HG02884 (cell line): ENCODE results near the gene RBM33.

ENCODE experiments used
- ATAC-seq: cut with Tn5 transposase; IDR thresholded peaks from one replicate; pipeline ENCODE4 v1.9.1; 2021; ENCODE audit warnings: mild to moderate bottlenecking, moderate library complexity; ENCODE audit not compliant: unreplicated experiment

The RBM33 gene

DNA sequence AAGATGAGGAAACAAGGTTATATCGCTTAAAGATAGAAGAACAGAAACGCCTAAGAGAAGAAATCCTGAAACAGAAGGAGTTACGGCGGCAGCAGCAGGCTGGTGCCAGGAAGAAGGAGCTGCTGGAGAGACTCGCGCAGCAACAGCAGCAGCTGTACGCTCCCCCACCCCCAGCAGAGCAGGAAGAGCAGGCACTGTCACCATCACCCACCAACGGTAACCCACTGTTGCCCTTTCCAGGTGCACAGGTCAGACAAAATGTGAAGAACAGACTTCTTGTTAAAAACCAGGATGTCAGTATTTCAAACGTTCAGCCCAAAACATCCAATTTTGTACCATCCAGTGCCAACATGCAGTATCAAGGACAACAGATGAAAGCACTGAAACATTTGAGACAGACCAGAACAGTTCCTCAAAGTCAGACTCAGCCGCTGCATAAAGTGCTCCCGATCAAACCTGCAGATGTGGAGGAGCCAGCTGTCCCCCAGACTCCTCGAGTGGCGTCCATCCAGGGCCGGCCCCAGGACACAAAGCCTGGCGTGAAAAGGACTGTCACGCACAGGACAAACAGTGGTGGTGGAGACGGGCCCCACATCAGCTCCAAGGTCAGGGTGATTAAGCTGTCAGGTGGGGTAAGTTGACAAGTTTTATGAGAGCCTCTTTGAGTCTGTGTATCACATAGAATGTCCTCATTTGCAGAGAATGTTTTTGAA, 100.7 kb downstream of the RBM33 start:
- no peak for ATAC-seq

DNA sequence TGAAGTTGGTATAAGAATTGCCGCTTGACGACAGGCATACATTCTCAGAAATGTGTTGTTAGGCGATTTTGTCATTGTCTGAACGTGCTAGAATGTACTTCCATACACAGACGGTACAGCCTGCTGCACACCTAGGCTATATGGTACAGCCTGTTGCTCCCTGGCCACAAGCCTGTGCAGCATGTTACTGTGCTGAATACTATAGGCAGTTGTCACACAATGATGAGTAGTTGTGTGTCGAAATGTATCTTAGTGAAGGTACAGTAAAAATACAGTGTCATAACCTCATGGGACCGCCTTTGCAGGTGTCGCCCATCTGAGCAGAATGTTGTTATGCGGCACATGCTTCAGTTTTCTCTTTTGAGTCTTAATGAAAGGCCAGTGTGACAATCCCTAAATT, 101.3 kb downstream of the RBM33 start:
- ATAC-seq: peak; percentile 12

DNA sequence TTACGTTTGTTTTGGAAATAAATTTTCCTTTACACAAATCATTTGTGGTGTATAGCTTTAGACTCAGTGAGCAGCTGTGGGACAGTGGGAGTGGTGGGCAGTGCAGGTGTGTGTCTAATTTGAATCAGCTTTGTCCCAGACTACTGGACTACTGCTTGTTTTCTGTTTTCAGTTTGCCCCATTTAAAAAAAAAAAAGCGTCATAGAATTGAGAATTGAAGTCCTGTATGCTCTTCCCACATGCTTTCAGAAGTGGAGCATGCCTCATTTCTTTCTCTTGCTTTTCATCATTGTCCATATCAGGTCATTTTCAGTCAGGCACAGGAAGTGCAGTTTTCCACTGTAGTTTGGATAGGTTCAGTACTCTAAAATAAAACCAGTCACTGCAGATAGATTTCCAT, 101.7 kb downstream of the RBM33 start:
- peak; percentile 79 for ATAC-seq

DNA sequence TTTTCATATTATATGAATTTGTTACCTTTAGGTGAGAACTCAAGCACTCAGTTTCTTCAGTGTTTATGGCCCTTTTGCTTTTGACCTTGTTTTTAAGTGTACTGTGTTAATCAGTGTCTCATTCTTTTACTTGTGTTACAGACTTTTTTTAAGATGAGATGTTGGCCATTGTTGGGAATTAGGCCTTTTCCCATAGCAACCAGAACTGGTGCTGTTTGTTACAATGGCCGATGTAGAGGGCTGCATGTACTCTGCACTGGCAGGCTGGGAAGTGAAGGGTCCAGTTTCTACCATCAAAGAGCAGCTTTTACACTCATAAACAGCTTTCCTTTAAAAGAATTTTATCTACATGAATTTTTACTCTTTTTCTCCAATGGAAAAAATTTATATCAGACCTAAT, 102.7 kb downstream of the RBM33 start:
- ATAC-seq: no peak

DNA sequence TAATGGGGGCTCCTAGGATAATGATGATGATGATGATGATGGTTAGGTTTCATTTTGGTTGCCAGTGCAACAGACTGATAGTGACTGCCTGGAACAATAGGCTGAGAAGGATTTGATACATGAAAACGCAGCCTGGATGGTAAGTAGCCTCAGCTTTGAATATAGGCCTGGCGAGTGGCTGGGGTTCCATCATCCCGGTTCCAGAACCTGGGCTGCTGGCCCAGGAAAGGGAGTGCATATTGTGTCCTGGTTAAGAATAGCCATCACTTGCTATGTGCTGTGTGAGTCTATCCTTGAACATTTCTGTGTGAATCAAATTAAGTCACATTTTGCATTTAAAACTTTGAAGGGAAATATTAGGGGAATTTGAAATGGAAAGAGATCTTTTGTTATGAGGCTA, 105.1 kb downstream of the RBM33 start:
- ATAC-seq: no peak

DNA sequence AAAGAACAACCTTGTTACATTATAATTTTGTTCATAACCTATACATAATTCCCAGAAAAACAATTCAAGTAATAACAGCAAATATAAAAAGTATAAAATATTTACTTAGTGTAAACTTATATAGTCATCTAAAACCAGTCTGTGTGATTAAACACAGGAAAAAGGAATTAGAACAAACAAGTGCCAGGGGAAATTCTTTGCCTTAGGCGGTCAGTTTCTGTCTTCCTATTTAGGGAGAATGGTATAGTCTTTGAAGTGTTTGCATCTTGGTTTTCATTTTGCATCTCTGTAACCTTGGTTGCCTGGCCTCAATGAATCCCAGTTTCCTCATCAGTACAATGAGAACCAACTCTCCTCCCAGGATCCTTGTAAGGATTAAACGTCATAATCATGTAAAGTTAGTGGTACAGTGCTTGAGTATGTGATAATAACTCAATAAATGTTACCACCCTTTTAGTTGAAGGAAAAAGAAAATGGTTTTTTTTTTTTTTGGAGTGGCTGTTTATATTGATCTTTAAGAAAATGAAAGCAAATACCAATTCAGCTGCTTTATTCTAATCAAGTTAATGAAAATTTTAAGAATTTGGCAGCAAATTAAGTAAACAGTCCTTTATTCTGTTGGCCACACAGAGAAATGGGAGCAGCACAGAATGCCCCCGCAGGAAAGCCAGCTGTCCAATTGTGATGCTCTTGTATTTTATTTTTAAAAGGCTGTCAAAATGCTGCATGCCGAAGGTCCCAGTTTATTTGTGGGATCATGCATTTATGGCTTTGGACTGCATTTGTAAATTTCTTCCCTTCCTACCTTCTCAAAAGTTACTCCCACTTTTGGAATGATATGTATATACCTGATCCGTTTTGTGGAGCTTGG, 106.0 kb downstream of the RBM33 start:
- no peak for ATAC-seq

DNA sequence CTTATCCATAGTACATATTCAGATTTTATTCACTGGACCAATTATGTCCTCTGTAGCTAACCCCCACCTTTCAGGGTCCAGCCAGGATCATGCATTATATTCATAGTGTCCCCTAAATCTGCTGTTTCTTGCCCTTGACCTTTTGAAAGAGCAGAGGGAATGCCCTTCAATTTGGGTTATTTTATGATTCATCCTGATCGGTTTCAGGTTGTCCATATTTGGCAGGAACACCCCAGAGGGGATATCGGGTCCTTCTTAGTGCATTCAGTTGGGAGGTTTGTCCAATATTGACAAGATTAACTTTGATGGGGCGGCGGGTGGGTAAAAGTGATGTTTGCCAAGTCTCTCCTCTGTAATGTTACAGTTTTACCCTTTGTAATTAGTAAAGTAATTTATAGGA, 106.9 kb downstream of the RBM33 start:
- no peak for ATAC-seq

DNA sequence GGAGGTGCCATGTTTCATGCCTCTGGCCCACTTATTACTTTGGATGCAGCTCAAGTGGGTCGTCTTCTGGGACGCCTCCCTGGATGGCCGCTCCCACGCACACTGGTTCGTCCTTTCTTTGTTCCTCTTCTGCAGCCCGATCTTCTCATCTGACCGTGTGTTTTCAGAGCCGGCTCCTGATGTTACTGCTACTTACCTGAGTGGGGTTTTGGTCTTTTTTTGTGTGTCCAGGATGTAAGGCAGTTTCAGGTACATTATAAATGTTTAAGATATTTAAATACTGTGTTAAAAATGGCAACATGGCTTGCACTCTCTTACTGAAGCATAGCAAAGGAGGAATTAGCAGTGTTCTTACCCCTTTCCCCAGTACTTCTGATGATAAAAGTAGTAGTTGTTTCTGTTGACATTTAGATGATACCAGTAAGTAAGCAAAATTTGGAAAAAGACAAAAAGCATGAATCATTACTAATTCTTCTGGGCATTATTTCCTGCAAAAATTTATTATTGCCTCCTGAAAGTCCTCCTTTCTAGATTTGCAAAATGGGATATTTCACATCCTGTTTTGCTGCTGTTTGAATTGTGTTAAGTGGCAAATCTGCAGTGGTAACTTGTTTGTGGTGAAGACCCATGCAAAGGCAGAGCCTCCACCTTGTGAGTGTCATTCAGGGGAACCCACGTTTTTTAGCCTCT, 108.4 kb downstream of the RBM33 start:
- peak; percentile 57 for ATAC-seq

DNA sequence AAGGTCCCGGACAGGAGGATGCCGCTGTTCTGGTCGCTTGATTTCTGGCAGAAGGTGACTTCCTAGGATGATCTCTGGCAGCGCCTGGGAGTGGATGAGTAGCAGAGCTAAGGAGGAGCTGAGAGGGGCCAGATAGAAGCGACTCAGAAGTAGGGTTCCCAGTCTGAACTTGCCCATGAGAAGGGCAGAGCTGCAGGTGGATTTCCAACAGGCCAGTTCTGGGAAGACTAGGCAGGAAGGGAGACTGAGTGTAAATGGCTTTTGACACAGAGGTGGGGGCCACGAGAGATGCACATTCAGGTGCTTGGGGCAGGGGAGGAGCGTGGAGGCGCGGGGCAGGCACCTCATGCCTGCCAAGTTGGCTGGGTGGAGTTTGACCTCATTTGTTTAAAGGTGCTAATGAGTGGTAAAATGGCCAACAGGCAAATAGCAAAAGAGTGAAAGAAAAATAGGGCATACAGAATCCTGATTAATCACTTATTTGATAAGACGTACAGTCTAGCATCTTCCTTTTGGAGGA, 109.0 kb downstream of the RBM33 start:
- ATAC-seq: no peak

DNA sequence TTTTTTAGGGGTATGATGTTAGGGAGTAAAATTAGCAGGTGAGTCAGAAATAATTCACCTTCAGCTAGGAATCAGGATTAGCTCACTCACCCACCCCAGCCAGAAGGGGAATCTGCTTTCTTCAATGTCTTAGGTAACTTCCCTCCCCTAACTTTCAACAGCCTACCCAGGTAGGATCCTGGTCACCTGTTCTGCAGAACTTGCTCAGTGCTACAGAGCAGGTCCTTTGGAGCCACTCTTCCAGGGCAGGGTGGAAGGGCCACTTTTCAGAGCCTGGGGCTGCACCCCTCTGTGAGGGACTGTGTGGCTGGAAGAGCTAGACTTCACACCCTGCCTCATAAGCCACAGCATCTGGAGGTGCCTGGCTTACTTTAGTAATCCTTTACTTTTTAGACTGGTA, 109.7 kb downstream of the RBM33 start:
- ATAC-seq: no peak

DNA sequence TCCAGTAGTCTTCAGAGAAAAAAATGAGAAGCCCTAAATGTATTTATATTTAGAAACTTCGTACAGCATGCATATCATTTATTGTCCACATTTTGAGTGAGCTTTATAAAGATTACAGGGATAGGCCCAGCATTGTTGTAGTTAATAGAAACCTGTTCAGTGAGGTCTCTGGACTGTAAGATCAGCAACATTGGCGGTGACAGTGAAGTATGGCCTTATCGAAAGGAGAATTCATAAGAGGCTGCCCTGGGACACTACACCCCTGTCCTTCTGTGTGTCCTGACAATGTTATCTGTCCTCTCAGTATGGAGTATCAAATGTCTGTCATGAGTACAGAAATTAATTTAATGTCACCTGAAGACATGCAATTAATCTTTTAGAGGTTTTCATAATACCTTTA, 110.6 kb downstream of the RBM33 start:
- no peak for ATAC-seq

DNA sequence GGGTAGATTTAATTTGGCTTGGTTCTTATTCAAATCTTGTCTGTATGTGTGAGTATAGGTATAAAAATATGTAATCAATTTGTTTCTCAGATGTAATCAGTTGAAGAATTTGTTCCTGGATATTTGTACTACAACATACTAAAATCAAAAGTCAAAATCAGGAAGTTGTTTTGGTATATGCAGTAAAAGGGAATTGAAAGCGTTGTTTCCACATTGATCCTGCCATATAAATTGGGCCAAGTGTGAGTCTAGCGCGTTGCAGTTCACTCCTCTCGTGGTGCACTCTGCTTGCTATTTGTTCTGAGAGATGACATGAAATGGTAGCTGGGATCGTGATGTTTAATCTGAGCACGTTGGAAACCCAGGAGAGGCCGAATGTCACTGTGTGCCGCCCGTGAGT, 111.9 kb downstream of the RBM33 start:
- no peak for ATAC-seq

DNA sequence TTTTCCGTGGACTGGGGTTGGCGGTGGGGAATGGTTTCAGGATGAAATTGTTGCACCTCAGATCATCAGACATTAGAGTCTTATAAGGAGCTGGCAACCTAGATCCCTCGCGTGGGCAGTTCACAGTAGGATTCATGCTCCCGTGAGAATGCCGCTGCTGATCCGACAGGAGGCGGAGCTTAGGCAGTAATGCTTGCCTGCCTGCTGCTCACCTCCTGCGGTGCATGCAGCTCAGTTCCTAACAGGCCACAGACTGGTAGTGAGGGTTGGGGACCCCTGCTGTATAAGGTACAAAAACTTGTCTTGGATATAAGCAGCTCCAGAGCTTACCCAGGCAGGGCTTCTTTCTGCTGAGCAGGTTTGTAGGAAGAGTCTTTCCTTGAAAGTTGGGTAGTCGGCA, 113.9 kb downstream of the RBM33 start:
- ATAC-seq: no peak

DNA sequence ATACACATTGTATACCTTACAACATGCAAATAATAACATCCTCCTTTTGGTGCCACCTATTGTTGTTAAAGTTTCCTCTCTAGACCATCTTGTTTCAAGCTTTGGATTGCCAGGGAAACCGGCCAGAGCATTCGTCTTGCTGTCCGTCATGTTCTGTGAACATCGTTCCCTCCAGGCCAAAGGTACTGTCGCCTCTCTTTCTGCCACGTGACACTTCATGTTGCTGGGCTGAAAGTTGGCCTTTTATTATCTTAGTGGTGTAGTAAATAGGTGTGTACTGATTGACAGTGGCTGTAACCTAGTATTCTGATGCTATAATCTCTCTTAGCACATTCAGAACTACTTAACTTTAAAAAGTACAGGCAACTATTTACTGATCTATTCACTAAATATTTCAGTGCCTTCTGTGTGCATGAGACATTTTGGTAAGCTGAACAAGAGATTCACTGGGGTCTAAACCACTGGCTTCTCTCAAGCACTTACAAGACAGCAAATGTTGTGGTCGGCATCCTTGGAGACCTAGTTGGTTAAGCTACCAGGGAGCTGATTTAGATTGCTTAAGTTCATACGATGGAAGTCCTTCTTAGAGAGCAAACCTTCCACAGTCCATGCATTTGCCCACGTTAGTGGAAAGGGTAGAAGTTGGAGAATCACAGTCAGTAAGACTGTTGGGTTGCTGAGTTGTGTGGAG, 115.4 kb downstream of the RBM33 start:
- ATAC-seq: no peak

DNA sequence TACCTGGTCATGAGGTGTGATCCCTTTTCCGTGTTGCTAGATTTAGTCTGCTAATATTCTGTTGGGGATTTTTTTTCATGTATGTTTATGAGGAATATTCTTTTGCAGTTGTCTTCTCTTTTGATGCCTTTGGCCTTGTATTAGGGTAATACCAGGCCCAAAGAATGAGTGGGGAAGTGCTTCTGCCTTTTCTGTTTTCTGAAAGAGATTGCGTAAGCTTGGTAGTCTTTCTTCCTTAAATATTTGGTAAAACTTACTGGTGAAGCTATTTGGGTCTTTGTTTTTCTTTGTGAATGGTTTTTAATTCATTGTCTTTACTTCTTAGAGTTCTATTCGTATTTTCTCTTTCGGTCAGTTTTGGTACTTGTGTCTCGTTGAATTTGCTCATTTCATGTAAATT, 116.7 kb downstream of the RBM33 start:
- no peak for ATAC-seq

DNA sequence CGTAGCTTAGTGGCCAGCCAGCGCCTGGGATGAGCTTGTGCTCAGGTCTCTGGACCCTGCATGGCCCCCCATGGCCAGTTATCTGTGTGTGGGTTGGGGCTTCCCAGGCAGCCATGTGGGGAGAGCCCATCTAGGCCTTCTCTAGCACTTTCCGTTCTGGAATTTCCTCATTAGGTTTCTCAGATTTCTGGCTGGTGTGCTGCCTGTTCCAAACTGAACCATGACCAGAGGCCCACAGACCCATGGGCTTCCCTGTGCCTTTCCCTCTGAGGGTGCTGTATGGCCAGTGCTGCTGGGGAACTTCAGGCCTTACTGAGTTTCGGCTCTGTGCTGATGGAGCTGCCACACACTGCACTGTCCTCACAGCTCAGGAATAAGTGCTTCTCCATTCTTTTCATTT, 117.6 kb downstream of the RBM33 start:
- ATAC-seq: no peak

DNA sequence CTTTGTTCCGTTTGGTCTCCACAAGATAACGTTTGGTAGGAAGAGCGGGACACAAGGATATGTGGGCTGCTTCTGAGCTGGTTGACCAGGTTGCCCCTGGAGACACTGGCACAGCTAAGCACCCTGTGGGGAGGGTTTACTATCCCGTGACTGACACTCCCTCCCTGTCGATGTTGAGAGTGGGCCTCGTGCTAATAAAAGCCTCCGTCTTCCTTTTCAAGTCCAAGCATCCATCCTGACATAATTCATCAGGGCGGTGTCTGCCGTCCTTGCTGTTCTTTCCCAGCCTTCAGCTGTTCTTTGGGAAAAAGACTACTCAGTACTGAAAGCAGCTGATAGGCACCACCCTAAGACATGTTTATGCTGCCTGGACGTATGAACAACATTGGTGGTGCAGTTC, 118.2 kb downstream of the RBM33 start:
- ATAC-seq: no peak

DNA sequence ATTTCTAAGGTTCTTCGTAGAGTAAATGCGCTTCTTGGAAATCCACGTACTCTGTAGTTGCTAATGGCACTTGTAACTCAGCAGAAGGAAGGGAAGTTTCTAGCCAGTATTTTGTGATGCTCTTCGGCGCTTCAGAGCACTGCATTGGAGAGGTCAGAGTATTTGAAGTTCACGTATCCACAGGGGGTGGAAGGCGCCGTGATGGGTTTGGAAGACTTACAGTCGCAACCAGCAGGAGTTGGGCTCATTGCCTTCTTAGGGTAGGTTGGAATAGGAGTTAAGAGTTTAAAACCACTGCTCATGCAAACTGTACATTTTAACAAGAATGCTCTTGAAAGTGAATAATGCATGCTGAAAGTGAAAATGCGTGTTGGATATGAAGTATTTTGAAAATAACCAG, 118.7 kb downstream of the RBM33 start:
- no peak for ATAC-seq

DNA sequence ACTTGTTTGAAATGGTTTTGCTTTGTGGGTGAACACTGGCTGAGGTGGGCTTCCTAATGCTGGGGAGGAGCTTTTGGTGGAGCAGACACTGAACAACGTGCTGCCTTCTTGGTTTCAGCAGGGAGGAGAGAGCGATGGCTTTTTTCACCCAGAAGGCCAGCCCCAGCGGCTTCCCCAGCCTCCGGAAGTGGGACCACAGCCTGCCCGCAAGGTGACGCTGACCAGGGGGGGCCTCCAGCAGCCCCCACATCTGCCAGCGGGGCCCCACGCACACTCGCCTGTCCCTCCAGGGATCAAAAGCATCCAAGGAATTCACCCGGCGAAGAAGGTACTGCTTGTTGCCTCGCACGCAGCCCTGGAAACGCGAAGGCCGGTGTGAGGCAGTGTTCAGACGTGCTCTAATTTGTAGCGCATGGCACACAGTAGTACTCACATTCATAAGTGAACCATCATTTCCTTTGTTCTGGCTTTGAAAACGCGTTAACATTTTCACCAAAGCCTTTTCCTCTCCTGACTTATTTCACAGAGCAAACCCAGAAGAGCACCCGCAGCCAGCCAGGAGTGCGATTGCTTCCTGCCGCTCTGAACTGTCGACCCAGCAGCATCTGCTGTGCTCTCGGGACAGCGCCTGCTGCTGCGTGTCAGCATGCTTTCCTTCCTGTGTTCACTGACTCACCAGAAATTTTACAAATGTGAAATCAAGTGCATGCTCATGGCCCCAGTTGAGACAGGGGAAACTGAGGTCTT, 119.4 kb downstream of the RBM33 start:
- ATAC-seq: peak; percentile 68

DNA sequence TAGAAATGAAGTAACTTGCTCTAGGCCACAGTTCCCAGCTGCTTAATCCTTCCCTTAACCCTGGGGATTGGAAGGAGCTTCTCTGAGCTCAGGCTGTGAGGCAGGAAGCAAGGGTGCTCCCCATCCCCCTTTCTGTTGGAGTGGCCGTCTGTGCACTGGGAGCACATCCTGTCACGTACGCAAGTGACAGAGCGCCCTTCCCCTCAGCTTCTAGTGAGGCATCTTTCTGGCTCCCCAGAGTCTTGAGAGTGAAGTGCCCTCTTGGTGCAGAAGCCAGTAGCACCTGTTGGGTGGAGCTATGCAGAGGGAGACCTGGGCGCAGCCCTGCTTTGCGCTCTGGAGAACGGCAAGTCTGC, 120.0 kb downstream of the RBM33 start:
- ATAC-seq: peak; percentile 19
